Measurements from ENCODE around the gene ADORA3.

GRCh38 chr1:111481387-111482221 lies 21.8 kb downstream of the ADORA3 start:
- peak; percentile 19 to 83 (median 70) for TF ChIP-seq CTCF (IDR thresholded peaks at IDR 0.05)
- TF ChIP-seq POLR2A (IDR thresholded peaks at IDR 0.05), result no peak

Data from thyroid gland (tissue), 4 donors.